DND-41 (cell line): ENCODE data around the gene ENPEP.

Experiments used
- ATAC-seq: fragments of 200-7000 bp; cut with Tn5 transposase; 3 replicates; pipeline ENCODE4 v1.9.1; 2021; ENCODE audit warnings: low read depth; ENCODE audit not compliant: insufficient read depth
- DNase-seq: peaks from one replicate; pipeline ENCODE4 v3.0.0-alpha.2; 2020
- H2AFZ ChIP-seq: 2 replicates; pipeline ENCODE4 v1.6.0; 2012; ENCODE audit warnings: low read depth, low read length
- H3K27ac ChIP-seq: 2 replicates; pipeline ENCODE4 v1.5.1; 2012; ENCODE audit warnings: low read length, inconsistent platforms
- H3K27me3 ChIP-seq: fragments of 200-600 bp; sonication (generic); 2 replicates; pipeline ENCODE4 v1.6.0; 2012; ENCODE audit warnings: low read length, mild to moderate bottlenecking, inconsistent platforms; ENCODE audit not compliant: insufficient read depth, poor library complexity
- H3K36me3 ChIP-seq: 2 replicates; pipeline ENCODE4 v1.5.1; 2012; ENCODE audit warnings: low read length, inconsistent platforms; ENCODE audit not compliant: insufficient read depth
- H3K4me1 ChIP-seq: 2 replicates; pipeline ENCODE4 v1.5.1; 2012; ENCODE audit warnings: mild to moderate bottlenecking, low read length; ENCODE audit not compliant: insufficient read depth
- H3K4me2 ChIP-seq: 2 replicates; pipeline ENCODE4 v1.6.0; 2012; ENCODE audit warnings: mild to moderate bottlenecking, moderate library complexity, low read length, inconsistent platforms; ENCODE audit not compliant: insufficient read depth
- H3K4me3 ChIP-seq, 2 experiments: fragments of 200-600 bp in 1 of 2; shearing (Covaris generic) in 1 of 2; 2 replicates each; pipeline ENCODE4 v1.5.1; 2012 to 2016; ENCODE audit warnings: inconsistent platforms in 2 of 2, low read length in 2 of 2, mild to moderate bottlenecking in 2 of 2, low read depth in 1 of 2, moderate library complexity in 1 of 2
- H3K79me2 ChIP-seq: 2 replicates; pipeline ENCODE4 v1.6.0; 2012; ENCODE audit warnings: low read length, inconsistent platforms; ENCODE audit not compliant: insufficient read depth
- H3K9ac ChIP-seq: 2 replicates; pipeline ENCODE4 v1.6.0; 2012; ENCODE audit warnings: low read depth, mild to moderate bottlenecking, inconsistent platforms, low read length, moderate library complexity
- H3K9me3 ChIP-seq: 2 replicates; pipeline ENCODE4 v1.5.1; 2012; ENCODE audit warnings: low read length, moderate library complexity, mild to moderate bottlenecking, inconsistent platforms; ENCODE audit not compliant: insufficient read depth, severe bottlenecking
- H4K20me1 ChIP-seq: 2 replicates; pipeline ENCODE4 v1.6.0; 2012; ENCODE audit warnings: low read length; ENCODE audit not compliant: insufficient read depth
- EZH2 ChIP-seq: IDR thresholded peaks from 3 replicates; pipeline ENCODE4 v1.6.1; 2012; ENCODE audit warnings: borderline replicate concordance, low read depth, mild to moderate bottlenecking, moderate library complexity, low read length, inconsistent platforms; ENCODE audit not compliant: severe bottlenecking
- TF ChIP-seq, protein P1 (sequence below): IDR thresholded peaks from 2 replicates; pipeline ENCODE4 v1.5.1; 2012; ENCODE audit warnings: borderline replicate concordance, low read length, moderate library complexity, mild to moderate bottlenecking; ENCODE audit not compliant: poor library complexity, severe bottlenecking; ENCODE audit errors: extremely low read depth

The ENPEP gene

DNA sequence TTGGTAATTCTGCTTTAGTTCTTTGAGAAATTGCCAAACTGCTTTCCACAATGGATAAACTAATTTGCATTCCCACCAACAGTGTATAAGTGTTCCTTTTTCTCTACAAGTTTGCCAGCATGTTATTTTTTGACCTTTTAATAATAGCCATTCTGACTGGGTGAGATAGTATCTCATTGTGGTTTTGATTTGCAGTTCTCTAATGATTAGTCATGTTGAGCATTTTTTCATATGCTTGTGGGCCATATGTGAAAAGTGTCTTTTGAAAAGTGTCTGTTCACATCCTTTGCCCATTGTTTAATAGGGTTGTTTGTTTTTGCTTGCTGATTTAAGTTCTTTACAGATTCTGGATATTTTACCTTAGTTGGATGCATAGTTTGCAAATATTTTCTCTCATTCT is 25.9 kb downstream of the ENPEP start:
- DNase-seq, result no peak
- H2AFZ ChIP-seq, result no peak overlapping the region
- no peaks in the 10 kb centered on the region for H3K9me3 ChIP-seq

DNA sequence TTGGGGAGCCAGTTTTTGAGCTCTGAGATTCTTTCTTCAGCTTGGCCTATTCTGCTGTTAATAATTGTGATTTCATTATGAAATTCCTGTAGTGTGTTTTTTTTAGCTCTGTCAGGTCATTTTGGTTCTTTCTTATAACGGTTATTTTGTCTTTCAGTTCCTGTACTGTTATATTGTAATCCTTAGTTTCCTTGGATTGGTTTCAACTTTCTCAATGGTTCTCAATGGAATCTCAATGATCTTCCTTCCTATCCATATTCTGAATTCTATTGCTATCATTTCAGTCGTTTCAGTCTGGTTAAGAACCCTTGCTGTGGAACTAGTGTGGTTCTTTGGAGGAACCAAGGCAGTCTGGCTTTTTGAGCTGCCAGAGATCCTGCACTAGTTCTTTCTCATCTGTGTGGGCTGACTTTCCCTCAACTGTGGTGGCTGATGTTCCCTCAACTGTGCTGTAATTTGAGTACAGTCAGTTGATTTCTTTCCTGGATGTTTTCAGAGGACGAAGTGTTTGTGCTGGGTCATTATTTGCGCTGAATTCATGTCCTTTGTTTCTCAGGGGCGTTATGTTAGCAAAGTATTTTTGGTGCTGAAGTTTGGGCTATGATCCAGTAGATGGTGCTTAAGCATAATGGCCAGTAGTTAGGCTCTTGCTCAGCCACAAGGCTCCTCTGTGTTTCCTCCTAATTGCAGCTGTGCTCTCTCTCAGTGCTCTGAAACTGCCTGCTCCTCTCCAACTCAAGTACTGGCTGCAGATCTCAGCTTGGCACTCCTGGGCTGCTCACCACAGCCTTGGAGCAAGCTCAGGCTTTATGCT is 27.5 kb downstream of the ENPEP start:
- TF ChIP-seq, protein P1, sequence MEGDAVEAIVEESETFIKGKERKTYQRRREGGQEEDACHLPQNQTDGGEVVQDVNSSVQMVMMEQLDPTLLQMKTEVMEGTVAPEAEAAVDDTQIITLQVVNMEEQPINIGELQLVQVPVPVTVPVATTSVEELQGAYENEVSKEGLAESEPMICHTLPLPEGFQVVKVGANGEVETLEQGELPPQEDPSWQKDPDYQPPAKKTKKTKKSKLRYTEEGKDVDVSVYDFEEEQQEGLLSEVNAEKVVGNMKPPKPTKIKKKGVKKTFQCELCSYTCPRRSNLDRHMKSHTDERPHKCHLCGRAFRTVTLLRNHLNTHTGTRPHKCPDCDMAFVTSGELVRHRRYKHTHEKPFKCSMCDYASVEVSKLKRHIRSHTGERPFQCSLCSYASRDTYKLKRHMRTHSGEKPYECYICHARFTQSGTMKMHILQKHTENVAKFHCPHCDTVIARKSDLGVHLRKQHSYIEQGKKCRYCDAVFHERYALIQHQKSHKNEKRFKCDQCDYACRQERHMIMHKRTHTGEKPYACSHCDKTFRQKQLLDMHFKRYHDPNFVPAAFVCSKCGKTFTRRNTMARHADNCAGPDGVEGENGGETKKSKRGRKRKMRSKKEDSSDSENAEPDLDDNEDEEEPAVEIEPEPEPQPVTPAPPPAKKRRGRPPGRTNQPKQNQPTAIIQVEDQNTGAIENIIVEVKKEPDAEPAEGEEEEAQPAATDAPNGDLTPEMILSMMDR, result peak; percentile 46
- TF ChIP-seq EZH2, result no peak
- Histone ChIP-seq H3K4me2 (peak overlapping the region; percentile 13), H3K27me3 (no peaks in the 10 kb centered on the region), H3K9ac (peak overlapping the region; percentile 36), H3K4me3 (peak overlapping the region in 1 of 2 experiments; percentile 13; a peak in 1 of 4 replicates), H3K36me3 (no peaks in the 10 kb centered on the region), H2AFZ (peak overlapping the region; percentile 44), H4K20me1 (no peaks in the 10 kb centered on the region), H3K79me2 (no peaks in the 10 kb centered on the region), H3K9me3 (no peaks in the 10 kb centered on the region), H3K27ac (peak overlapping the region; percentile 77), H3K4me1 (peaks cover 27% of the 10 kb centered on the region)
- DNase-seq (peak; percentile 57), ATAC-seq (peak; percentile 90)

More for the DNA sequence above, 25.9 kb downstream of the ENPEP start:
- no peaks in the 10 kb centered on the region for H3K79me2 ChIP-seq
- TF ChIP-seq EZH2, result no peak
- TF ChIP-seq, protein P1, result no peak
- H3K27me3 ChIP-seq, result no peaks in the 10 kb centered on the region
- no peak for ATAC-seq
- no peak overlapping the region for H3K9ac ChIP-seq
- peaks cover 27% of the 10 kb centered on the region for H3K4me1 ChIP-seq
- no peaks in the 10 kb centered on the region for H4K20me1 ChIP-seq
- no peak overlapping the region for H3K4me2 ChIP-seq
- H3K36me3 ChIP-seq, result no peaks in the 10 kb centered on the region
- H3K27ac ChIP-seq, result no peak overlapping the region
- no peak overlapping the region for H3K4me3 ChIP-seq

DNA sequence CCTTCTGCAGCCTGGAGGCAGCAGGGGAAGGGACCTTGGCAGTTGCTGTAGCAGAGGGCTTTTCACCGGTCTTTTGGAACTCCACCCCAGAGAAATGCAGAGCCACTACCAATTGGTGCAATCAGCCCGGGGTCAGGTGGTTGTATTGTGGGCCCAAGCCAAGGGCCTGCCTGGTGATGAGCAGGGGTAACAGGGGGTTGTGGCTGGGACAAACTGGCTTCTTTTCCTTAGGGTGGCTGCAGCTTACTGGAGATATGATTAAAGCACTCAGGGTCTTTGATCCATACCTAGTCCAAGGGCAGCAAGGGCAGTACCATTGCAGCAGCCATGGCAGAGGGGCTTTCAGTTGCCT is 28.1 kb downstream of the ENPEP start:
- Histone ChIP-seq H3K27me3 (no peaks in the 10 kb centered on the region), H3K79me2 (no peaks in the 10 kb centered on the region), H3K27ac (peak overlapping the region; percentile 77), H3K9me3 (no peaks in the 10 kb centered on the region), H2AFZ (peak overlapping the region; percentile 44), H4K20me1 (no peaks in the 10 kb centered on the region), H3K4me1 (peaks cover 27% of the 10 kb centered on the region), H3K4me2 (peak overlapping the region; percentile 26), H3K36me3 (no peaks in the 10 kb centered on the region), H3K9ac (peak overlapping the region; percentile 36), H3K4me3 (peak overlapping the region in 1 of 2 experiments; percentile 13; a peak in 1 of 4 replicates)
- TF ChIP-seq, protein P1, result no peak
- TF ChIP-seq EZH2, result no peak
- ATAC-seq (no peak), DNase-seq (no peak)
